GM18870 (cell line): ENCODE measurements around the gene CEP72.
"Not testable (repeated sequence)": the region's sequence is repeated elsewhere in the genome, so short reads cannot be mapped to it uniquely, and the experiment has no call there.

ENCODE experiments used
- ATAC-seq: cut with Tn5 transposase; IDR thresholded peaks from one replicate; pipeline ENCODE4 v1.9.1; 2021; ENCODE audit warnings: moderate library complexity; ENCODE audit not compliant: unreplicated experiment

CEP72 gene

DNA sequence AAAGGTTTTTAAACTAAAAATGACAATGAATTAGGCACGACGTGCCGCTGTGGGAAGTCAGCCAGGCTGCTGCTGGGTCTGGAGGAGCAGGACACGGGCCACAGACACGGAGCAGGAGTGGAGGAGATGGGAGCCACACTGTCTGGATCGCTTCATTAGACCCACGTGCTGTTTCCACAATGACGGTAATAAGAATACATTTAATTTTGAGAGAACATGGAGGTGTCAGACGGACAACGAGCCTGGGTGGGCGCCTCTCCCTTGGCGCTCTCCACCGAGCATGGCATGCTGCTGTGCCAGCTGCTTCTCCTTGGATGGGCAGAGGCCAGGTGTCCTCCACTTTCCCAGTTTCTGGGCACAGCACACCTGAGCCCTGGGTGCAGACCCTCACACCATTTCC lies 68.7 kb downstream of the CEP72 start:
- ATAC-seq, result not testable (repeated sequence)

- not testable (repeated sequence) for ATAC-seq
Measured at GRCh38 chr5:681317-682191, 69.4 kb downstream of the CEP72 start.

- not testable (repeated sequence) for ATAC-seq
Measured at GRCh38 chr5:682216-682615, 70.1 kb downstream of the CEP72 start.

DNA sequence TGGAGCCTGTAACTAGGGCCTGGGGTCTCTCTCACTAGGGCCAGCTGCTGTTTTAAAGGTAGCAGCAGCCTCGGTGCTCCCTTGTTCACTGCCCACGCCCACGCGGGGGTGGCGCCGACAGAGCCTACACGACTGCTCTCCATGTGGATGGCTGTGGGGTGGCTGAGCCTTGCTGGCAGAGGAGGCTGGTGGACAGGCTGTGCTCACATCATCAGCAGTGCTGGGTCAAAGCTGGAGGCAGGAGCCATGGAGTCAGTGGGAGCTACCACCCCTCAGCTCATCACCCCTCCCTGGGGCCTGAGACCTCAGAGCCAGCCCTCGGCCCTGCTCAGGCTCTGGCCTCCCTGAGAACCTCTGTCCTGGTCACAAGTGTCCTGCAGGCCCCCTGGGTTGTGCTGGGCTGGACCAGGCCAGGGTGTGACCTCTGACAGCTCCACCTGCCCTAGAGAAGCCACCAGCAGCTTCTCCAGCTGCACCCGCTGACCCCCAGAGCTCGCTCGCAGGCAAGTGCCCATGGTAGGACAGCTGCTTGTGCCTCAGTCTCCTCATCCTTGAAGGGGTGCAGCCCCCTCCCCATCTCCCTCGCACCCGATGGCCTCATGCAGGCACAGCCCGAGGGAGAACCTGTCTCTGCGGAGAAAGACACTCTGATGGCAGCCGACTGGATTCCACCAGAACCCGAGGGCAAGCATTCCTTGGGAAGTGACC lies 70.7 kb downstream of the CEP72 start:
- not testable (repeated sequence) for ATAC-seq

DNA sequence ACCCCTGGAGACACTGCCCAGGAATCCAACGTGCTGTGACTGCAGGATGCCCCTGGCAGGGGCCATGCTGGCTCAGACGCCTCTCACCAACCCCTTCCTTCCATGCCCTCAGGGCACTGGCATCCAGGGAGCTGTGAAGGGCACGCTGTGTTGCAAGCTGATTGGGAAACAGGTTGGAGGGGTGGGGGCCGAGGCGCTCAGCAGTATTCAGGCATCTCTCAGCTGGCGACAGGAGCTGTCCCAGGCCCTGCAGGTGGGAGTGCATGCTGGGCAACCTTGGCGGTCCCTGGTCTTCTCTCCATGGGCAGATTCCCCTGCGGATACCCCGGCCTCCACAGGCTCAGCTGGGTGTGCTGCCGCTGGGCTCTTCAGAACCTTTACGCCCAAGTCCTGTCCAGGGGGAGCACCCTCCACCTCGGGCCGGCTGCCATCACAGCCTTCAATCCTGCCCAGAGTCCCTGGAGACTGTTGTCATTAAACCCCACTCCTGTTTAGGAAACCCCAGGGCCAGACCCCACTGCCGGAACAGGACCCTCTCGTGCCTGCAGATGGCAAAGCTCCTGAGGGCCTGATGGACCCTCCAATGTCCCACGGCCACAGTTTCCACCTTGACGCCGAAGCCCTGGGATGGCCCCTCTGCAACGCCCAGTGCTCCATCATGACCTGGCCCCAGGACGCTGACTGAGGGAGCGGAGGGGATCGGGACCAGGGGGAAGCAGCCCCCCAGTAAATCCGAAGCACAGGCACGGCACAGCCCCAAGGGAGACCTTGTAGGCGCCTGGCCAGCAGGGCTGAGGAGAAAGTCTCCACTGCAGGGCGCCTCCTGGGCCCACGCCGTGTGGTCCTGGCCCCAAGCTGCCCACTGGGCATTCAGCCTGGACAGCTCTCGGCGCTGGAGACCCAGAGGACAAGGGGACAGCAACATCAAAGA lies 71.7 kb downstream of the CEP72 start:
- no peak for ATAC-seq

DNA sequence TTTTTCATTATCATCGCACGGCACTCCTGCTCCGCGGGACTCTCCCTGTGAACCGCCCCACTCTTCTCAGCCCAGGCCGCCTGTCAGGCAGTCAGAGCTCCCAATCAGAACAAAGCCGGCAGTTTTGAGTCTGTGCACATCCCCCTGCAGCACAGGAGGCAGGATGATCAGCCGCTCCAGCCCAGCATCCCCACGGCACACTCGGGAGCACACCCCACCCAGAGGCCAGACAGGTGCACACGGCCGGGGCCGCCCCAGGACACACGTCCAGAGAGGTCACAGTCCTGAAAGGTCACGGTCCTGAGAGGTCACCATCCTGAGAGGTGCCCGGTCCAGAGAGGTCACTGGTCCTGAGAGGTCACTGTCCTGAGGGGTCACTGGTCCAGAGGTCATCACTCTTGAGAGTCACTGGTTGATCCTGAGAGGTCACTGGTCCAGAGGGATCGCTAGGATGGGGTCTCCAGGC lies 72.6 kb downstream of the CEP72 start:
- ATAC-seq, result no peak

GRCh38 chr5:685262-686171 lies 73.4 kb downstream of the CEP72 start:
- ATAC-seq, result no peak

DNA sequence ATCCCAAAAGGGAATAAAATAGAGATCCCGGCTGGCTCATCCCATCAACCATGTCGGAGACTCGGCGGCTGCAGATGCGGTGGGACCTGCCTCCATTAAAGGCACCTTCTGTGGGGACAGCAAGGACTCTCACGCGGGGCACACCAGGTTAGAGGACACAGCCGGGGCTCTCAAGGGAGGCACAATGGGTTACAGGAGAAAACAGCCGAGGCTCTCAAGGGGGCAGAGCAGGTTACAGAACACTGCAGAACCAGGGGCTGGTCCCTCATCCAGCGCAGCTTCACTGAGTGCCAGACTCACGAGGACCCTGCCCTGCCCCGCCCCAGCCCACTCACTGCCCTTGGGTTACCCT lies 74.0 kb downstream of the CEP72 start:
- ATAC-seq, result not testable (repeated sequence)

DNA sequence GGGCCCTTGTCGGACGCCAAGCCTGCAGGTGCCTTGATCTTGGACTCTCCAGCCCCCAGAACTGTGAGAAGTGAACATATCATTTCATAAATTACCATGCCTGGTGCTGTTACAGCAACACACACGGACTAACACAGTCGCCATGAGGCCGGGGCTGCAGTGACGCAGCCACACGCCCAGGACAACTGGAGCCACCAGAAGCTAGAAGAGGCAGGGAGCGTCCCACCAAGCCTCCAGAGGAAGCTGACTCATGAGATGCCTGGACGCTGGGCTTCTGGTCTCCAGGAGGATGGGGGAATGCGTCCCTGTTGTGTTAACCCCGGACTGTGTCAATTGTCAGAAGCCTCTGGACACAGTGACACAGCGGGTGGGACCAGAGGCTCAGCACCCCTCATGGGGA lies 74.8 kb downstream of the CEP72 start:
- not testable (repeated sequence) for ATAC-seq

GRCh38 chr5:688348-689010 lies 76.3 kb downstream of the CEP72 start:
- not testable (repeated sequence) for ATAC-seq

DNA sequence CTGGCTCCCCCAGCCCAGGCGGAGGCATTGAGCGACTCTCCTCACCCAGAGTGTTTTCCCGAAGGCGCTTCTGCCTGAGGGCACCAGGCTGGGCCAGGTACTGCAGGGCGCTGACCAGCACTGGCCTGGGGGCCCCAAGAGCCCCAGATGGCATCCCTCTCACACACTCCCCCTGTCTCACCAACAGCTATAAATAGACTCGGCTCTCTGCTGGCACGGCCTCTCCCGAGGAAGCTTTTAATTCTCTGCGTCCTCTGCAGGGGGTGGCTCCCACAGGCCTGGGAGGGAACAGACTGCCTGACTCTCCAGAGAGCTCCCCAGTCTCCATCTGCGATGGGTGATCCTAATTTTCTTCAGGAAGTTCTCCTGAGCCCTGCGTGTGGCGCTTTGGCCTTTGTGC lies 78.2 kb downstream of the CEP72 start:
- ATAC-seq, result not testable (repeated sequence)

DNA sequence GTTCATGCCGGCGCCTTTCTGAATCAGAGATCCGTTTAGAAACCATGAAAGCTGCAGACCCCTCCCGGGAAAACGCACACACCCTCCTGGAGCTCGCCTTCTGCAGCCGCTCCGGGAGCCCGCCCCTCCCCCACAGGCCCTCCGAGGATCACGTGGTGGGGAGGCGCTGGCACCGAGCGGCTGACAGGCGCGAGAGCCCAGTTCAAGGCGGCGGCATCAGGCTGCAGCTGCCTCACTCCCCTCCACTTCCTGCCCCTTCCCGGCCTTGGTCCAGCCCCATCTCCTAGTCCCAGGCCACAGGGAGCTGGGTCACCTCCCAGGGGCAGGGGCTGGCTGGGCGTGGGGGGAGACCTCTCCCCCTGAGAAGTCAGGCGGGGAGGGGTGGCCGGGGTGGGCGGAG lies 78.9 kb downstream of the CEP72 start:
- not testable (repeated sequence) for ATAC-seq

DNA sequence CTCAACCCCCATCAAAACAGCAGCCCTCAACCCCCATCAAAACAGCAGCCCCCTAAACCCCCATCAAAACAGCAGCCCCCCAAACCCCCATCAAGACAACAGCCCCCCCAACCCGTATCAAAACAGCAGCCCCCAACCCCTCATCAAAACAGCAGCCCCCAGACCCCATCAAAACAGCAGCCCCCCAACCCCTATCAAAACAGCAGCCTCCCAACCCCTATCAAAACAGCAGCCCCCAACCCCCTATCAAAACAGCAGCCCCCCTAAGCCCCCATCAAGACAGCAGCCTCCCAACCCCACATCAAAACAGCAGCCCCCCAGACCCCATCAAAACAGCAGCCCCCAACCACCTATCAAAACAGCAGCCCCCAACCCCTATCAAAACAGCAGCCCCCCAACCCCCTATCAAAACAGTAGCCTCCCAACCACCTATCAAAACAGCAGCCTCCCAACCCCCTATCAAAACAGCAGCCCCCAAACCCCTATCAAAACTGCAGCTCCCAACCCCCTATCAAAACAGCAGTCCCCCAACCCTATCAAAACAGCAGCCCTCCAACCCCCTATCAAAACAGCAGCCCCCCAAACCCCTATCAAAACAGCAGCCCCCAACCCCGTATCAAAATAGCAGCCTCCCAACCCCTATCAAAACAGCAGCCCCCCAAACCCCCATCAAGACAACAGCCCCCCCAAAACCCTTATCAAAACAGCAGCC lies 79.8 kb downstream of the CEP72 start:
- ATAC-seq, result no peak

DNA sequence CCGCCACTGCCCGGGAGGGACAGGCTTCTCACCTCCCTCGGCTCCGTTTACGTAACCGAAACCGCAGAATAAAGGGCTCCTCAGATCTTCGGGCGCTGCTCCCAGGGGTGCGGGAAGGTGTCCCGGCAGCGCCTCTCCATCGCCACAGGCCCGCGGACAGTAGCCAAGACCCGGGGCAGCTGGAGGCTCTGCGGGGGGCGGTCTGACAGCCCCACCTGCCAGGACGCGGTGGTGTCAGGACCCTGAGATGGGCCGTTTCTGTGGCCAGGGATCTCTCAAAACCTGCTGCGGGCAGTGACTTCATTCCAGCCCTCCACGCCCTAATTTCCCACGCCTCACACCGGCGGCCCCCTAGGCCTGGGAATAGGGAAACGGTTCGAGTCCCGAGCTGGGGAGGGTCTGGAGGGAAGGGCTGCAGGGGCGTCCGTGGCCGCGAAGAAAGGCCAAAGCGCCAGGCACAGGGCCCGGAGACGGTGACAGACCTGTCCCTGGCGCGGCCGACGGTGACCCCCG lies 80.4 kb downstream of the CEP72 start:
- not testable (repeated sequence) for ATAC-seq

DNA sequence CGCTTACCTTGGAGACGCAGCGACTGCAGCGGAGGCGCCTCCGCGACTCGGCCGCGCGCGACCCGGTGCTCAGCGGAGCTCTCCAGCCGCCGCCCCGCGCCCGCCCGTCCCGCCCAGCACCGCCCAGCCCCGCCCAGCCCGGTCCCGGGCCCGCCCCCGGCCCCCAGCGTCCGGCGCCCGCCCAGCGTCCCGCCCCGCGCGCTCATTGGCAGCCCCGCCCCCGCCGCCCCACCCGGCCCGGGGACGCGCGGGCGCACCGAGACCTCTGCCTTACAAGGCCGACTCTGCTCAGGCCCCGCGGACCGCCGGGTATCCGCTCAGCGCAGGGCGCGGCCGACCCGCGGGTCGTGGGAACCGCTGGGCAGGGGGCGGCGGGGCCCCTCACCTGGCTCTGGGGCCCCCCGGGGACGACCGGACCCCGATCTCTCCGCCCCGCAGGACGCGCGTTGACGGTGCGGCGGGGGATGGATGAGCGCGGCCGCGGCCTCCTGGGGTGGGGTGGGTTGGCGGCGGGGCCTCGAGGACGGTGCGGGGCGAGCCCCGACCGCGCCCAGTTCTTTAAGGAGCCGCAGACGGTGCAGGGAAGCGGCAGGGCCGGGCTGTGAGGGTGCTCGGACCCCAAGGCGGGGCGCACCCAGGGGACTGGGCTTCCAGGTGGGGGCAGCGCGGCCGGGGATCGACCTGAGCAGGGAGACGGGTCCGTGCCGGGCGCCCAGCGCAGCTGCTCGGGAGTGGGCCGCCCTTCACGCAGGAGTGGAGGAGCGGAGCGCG lies 81.3 kb downstream of the CEP72 start, which contains the start of gene TPPP:
TSS of gene TPPP (minus strand) at position 82 of the 771 bp plus-strand sequence. CDS start 15,292 bp downstream, outside the sequence.
- ATAC-seq, result not testable (repeated sequence)

DNA sequence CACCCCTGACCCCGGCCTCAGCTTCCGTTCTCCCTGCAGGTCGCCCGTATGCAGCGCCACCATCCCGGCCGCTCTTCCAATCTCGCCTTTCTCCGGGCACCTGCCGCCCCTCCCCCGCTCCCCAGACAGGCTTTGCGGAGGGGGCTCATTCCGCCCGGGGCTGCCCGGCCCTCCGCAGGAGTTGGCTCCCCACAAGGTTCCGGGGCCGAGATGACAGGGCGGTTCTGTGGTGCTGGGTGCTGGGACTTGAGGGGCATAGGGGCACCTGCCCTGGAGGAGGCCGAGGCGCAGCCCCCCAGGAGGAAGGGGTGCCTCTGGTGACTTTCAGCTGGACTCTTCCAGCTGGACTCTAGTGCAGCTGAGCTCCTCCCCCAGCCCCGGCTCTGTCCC lies 81.9 kb downstream of the CEP72 start:
- not testable (repeated sequence) for ATAC-seq

- not testable (repeated sequence) for ATAC-seq
Measured at GRCh38 chr5:695475-695874, 83.3 kb downstream of the CEP72 start.

GRCh38 chr5:696191-696590 lies 84.1 kb downstream of the CEP72 start:
- ATAC-seq, result not testable (repeated sequence)
